HuH-7 (cell line): Measurements from ENCODE around the gene DDAH2.
"Not testable (repeated sequence)": the region's sequence is repeated elsewhere in the genome, so short reads cannot be mapped to it uniquely, and the experiment has no call there.

Experiments used
- DNase-seq: peaks from one replicate; pipeline ENCODE4 v3.0.0; 2011; ENCODE audit warnings: low spot score

The DDAH2 gene

GRCh38 chr6:31713465-31713864, 15.6 kb downstream of the DDAH2 start:
- no peak for DNase-seq

GRCh38 chr6:31712296-31712695, 16.8 kb downstream of the DDAH2 start:
- no peak for DNase-seq

GRCh38 chr6:31711233-31711632, 17.9 kb downstream of the DDAH2 start:
- DNase-seq, result no peak

- DNase-seq, result no peak
These were observed 18.4 kb downstream of the DDAH2 start for GRCh38 chr6:31710523-31711219.

- not testable (repeated sequence) for DNase-seq
These were observed 19.9 kb downstream of the DDAH2 start for GRCh38 chr6:31709157-31709556.

- DNase-seq, result no peak
These were observed 20.9 kb downstream of the DDAH2 start for GRCh38 chr6:31708224-31708623.

GRCh38 chr6:31707701-31708100, 21.4 kb downstream of the DDAH2 start:
- no peak for DNase-seq

- DNase-seq, result no peak
These were observed 22.5 kb downstream of the DDAH2 start, which contains the start of gene LY6G6F for GRCh38 chr6:31706599-31706998. LY6G6F (plus strand) TSS chr6:31706866; CDS start chr6:31706907, 41 bp downstream.

GRCh38 chr6:31705931-31706330, 23.2 kb downstream of the DDAH2 start:
- DNase-seq, result no peak

GRCh38 chr6:31702819-31703716, 26.0 kb downstream of the DDAH2 start, which contains the start of gene ABHD16A:
ABHD16A (minus strand) TSS chr6:31703324; CDS start chr6:31703281, 43 bp downstream.
- peak; percentile 88 for DNase-seq

- no peak for DNase-seq
These were observed 26.7 kb downstream of the DDAH2 start for GRCh38 chr6:31702405-31702818.

- DNase-seq, result no peak
These were observed 27.3 kb downstream of the DDAH2 start for GRCh38 chr6:31701666-31702404.

GRCh38 chr6:31700740-31701401, 28.2 kb downstream of the DDAH2 start:
- no peak for DNase-seq

- DNase-seq, result no peak
These were observed 31.5 kb downstream of the DDAH2 start for GRCh38 chr6:31697555-31697954.

GRCh38 chr6:31693535-31693934, 35.6 kb downstream of the DDAH2 start:
- DNase-seq, result no peak

GRCh38 chr6:31692886-31693285, 36.2 kb downstream of the DDAH2 start:
- no peak for DNase-seq

GRCh38 chr6:31692353-31692752, 36.7 kb downstream of the DDAH2 start:
- DNase-seq, result no peak

GRCh38 chr6:31691564-31692108, 37.5 kb downstream of the DDAH2 start:
- DNase-seq, result no peak

- DNase-seq, result no peak
These were observed 38.0 kb downstream of the DDAH2 start for GRCh38 chr6:31691078-31691463.

- peak; percentile 76 for DNase-seq
These were observed 38.6 kb downstream of the DDAH2 start for GRCh38 chr6:31690231-31691077.
